Measurements from ENCODE around the gene ANKLE2. TPM values are rescaled to one million over a fixed set of nuclear protein-coding genes. Genes with fewer than 3 reads are reported as not detected.

Gene ANKLE2
- total RNA-seq, 2 donors from 2014 or later, result 78.0 to 104 TPM

DNA sequence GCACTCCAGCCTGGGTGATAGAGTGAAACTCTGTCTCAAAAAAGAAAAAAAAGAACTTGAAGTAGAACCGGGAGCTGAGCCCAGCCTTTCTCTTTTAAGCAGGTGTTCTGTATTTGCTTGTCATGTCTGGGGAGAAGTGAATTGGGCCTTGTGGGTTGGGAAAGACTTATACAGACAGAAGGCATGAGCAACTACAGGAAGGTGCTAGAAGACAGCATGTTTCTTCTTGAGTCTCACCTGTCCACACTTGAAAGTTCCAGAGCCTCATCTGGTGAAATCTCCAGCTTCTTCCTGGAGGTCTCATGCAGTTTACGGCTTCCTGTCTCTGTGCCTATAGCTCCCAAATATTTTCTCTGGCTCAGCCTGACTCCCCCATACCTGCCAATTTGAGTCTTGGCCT is 48.5 kb downstream of the ANKLE2 start:
- Histone ChIP-seq H3K27ac (no peak overlapping the region), H3K9me3 (no peaks in the 10 kb centered on the region), H3K4me1 (ENCODE audit: control insufficient read depth in 1 of 2, low read depth in 2 of 2) (peaks cover 12 to 16% of the 10 kb centered on the region in 2 donors), H3K4me3 (no peak overlapping the region), H3K27me3 (replicated peaks; ENCODE audit: insufficient read depth) (no peaks in the 10 kb centered on the region), H3K36me3 (peaks cover 15% of the 10 kb centered on the region)
- ATAC-seq (ENCODE audit: insufficient number of reproducible peaks, low FRiP score, low read depth) (no peak), DNase-seq (ENCODE audit: low spot score) (no peak)
- TF ChIP-seq, protein P1, sequence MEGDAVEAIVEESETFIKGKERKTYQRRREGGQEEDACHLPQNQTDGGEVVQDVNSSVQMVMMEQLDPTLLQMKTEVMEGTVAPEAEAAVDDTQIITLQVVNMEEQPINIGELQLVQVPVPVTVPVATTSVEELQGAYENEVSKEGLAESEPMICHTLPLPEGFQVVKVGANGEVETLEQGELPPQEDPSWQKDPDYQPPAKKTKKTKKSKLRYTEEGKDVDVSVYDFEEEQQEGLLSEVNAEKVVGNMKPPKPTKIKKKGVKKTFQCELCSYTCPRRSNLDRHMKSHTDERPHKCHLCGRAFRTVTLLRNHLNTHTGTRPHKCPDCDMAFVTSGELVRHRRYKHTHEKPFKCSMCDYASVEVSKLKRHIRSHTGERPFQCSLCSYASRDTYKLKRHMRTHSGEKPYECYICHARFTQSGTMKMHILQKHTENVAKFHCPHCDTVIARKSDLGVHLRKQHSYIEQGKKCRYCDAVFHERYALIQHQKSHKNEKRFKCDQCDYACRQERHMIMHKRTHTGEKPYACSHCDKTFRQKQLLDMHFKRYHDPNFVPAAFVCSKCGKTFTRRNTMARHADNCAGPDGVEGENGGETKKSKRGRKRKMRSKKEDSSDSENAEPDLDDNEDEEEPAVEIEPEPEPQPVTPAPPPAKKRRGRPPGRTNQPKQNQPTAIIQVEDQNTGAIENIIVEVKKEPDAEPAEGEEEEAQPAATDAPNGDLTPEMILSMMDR (IDR thresholded peaks at IDR 0.05), result no peak

DNA sequence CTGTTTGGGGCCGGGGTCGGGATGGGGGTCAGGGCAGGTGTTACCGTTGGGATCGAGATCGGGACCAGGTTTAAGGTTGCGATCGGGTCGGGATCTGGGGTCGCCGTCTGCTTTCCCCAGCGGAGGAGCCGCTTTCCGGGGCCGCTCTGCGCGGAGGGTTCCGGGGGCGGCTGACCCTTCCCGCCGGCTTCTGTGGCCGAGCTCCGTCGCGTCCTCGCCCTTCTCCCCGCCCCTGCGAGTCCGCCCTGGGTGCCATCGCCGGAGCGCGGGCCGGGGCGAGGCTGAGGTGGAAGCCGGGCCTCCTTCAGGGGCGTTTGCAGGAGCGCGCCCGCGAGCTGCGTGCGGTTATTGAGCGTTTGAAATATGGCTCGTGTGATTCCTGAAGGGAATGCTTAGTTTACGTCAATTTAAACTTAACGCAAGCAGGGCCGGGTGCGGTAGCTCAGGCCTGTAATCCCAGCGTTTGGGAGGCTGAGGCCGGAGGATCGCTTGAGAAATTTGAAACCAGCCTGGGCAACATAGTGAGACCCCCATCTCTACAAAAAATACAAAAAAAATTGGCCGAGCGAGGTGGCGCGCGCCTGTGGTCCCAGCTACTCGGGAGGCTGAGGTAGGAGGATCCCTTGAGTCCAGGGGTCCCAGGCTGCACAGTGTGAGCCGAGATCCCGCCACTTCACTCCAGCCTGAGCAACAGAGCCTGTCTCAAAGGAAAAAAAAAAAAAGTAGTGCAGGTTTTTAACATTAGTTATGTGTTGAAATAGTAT is 50.4 kb downstream of the ANKLE2 start:
- H3K27me3 ChIP-seq (replicated peaks; ENCODE audit: insufficient read depth), result no peaks in the 10 kb centered on the region
- H3K27ac ChIP-seq, result no peak overlapping the region
- no peak for DNase-seq (ENCODE audit: low spot score)
- TF ChIP-seq, protein P1 (IDR thresholded peaks at IDR 0.05), result no peak
- H3K4me3 ChIP-seq, result peak overlapping the region; percentile 98
- no peaks in the 10 kb centered on the region for H3K36me3 ChIP-seq
- no peaks in the 10 kb centered on the region for H3K9me3 ChIP-seq
- peaks cover 12 to 16% of the 10 kb centered on the region in 2 donors for H3K4me1 ChIP-seq (ENCODE audit: control insufficient read depth in 1 of 2, low read depth in 2 of 2)
- no peak for ATAC-seq (ENCODE audit: insufficient number of reproducible peaks, low FRiP score, low read depth)

DNA sequence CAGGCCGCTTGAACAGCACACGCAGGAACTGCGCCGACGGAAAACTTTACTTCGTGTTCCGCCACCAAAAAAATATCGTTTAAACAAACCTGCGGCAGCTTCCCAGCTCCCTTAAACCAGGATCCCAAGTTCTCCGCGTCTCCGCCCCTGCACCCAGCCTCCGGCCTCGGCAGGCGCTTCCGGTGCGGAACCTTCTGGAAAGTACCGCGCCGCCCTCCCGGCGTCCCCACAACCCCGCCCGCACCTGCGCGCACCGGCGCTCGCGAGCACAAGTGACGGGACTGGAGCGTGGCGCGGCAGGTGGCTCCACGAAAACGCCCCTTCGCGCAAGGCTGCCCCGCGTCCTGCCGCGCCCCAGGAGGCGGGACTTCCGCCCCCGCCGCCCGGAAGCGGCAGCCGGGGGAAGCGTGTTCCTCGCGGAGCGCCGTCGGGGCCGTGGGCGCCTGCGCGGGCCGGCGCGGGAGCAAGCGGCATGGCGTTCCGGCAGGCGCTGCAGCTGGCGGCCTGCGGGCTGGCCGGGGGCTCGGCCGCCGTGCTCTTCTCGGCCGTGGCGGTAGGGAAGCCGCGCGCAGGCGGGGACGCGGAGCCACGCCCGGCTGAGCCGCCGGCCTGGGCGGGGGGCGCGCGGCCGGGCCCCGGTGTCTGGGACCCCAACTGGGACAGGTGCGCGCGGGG is 51.1 kb downstream of the ANKLE2 start, which contains the start of gene PGAM5:
Gene PGAM5 (plus strand): TSS at position 438 of the 675 bp plus-strand sequence. CDS start 35 bp downstream, at position 473.
- peak within 1 kb of the TSS; percentile 42 to 67 for H3K27ac ChIP-seq
- peaks cover 12 to 16% of the 10 kb centered on the region in 2 donors for H3K4me1 ChIP-seq (ENCODE audit: control insufficient read depth in 1 of 2, low read depth in 2 of 2)
- H3K36me3 ChIP-seq, result no peaks in the 10 kb centered on the region
- no peak for DNase-seq (ENCODE audit: low spot score)
- H3K4me3 ChIP-seq, result peak within 1 kb of the TSS; percentile 98
- TF ChIP-seq, protein P1 (IDR thresholded peaks at IDR 0.05), result no peak
- H3K9me3 ChIP-seq, result no peaks in the 10 kb centered on the region
- peak; percentile 62 for ATAC-seq (ENCODE audit: insufficient number of reproducible peaks, low FRiP score, low read depth)
- H3K27me3 ChIP-seq (replicated peaks; ENCODE audit: insufficient read depth), result no peaks in the 10 kb centered on the region

DNA sequence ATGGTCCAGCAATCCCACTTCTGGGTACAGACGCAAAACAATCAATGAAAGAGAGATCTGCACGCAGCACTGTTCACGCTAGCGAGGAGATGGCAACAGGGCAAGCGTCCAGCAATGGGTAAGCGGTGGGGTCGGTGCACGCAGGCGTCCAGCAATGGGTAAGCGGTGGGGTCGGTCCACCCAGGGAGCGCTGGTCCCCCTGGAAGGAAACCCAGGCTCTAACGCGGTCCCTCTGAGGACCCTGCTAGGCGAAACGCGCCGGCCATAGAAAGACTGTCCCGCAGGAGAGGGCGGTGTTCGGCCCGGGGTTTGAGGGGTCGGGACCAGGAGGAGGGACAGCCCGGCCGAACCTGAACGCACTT is 51.6 kb downstream of the ANKLE2 start:
- DNase-seq (ENCODE audit: low spot score), result no peak

DNA sequence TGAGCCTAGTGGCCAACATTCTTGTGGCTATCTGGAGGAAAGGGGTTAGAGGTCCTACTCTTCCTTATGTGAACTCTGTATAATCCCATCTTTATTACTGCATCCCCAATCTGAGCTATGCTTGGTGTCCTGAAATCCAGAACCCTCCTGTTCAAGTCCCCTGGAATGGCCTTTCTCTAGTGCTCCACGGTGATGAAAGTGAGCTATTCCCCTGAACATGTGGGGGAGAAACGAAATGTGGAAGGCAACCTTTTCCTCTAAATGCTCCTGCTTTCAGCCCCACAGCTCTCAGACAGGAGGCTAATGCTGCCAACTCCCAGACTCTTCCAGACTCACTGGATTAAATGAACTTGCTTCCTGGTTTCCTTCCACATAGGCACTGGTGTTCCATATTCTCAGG is 53.5 kb downstream of the ANKLE2 start:
- Histone ChIP-seq H3K36me3 (peaks cover 6% of the 10 kb centered on the region), H3K27me3 (replicated peaks; ENCODE audit: insufficient read depth) (no peaks in the 10 kb centered on the region), H3K27ac (no peak overlapping the region), H3K9me3 (no peaks in the 10 kb centered on the region), H3K4me3 (no peak overlapping the region), H3K4me1 (ENCODE audit: control insufficient read depth in 1 of 2, low read depth in 2 of 2) (peaks cover 12 to 16% of the 10 kb centered on the region in 2 donors)
- DNase-seq (ENCODE audit: low spot score) (no peak), ATAC-seq (ENCODE audit: insufficient number of reproducible peaks, low FRiP score, low read depth) (no peak)
- TF ChIP-seq, protein P1 (IDR thresholded peaks at IDR 0.05), result no peak

More for the DNA sequence above, 51.6 kb downstream of the ANKLE2 start:
- no peak for ATAC-seq (ENCODE audit: insufficient number of reproducible peaks, low FRiP score, low read depth)
- TF ChIP-seq, protein P1 (IDR thresholded peaks at IDR 0.05), result no peak
- no peaks in the 10 kb centered on the region for H3K27me3 ChIP-seq (replicated peaks; ENCODE audit: insufficient read depth)
- H3K9me3 ChIP-seq, result no peaks in the 10 kb centered on the region
- peak overlapping the region; percentile 42 to 67 for H3K27ac ChIP-seq
- peak overlapping the region; percentile 98 for H3K4me3 ChIP-seq
- H3K36me3 ChIP-seq, result no peaks in the 10 kb centered on the region
- H3K4me1 ChIP-seq (ENCODE audit: control insufficient read depth in 1 of 2, low read depth in 2 of 2), result peaks cover 12 to 16% of the 10 kb centered on the region in 2 donors
